SK-N-SH (cell line): ENCODE data around the gene FUT7. TPM values are rescaled to one million over a fixed set of nuclear protein-coding genes. Genes with fewer than 3 reads are reported as not detected.

ENCODE experiments used
- CTCF ChIA-PET: fragments of 300-600, 350-600 bp; formaldehyde crosslinking; extraction: SDS; loops from one replicate; lab custom pipeline; 2021; lab: Yijun Ruan, JAX
- POLR2A ChIA-PET: fragments of 350-600 bp; sonication (Branson Sonifier 250); formaldehyde crosslinking; extraction: SDS; loops from one replicate; lab custom pipeline; 2020; ENCODE audit warnings: antibody characterized with exemption, inconsistent platforms; lab: Yijun Ruan, JAX
- DNase-seq: peaks from one replicate; pipeline ENCODE4 v3.0.0; 2012
- H2AFZ ChIP-seq: fragments of 200-600 bp; sonication (generic); 2 replicates; pipeline ENCODE4 v1.8.1; 2016; ENCODE audit warnings: antibody characterized with exemption, mild to moderate bottlenecking, low read depth
- H3F3A ChIP-seq: fragments of 200-600 bp; sonication (generic); replicated peaks from 2 replicates; pipeline ENCODE3; 2016; ENCODE audit warnings: antibody characterized with exemption, mild to moderate bottlenecking; ENCODE audit not compliant: insufficient read depth
- H3K27ac ChIP-seq, 2 experiments: fragments of 200-500 bp in 1 of 2; fragments of 200-600 bp in 1 of 2; sonication (Bioruptor generic) in 1 of 2; sonication (generic), shearing (Covaris generic) in 1 of 2; 2 replicates each; pipeline versions ENCODE4 v1.5.1 to v1.6.1; 2014 to 2016; ENCODE audit warnings: low read depth in 2 of 2, inconsistent platforms in 1 of 2, low read length in 1 of 2, mild to moderate bottlenecking in 1 of 2, mixed read lengths in 1 of 2
- H3K27me3 ChIP-seq: fragments of 200-600 bp; sonication (generic), shearing (Covaris generic); 2 replicates; pipeline ENCODE4 v1.6.1; 2016; ENCODE audit warnings: mixed run types; ENCODE audit not compliant: insufficient read depth
- H3K36me3 ChIP-seq, 2 experiments: fragments of 200-500 bp in 1 of 2; fragments of 200-600 bp in 1 of 2; sonication (Bioruptor generic) in 1 of 2; sonication (generic) in 1 of 2; replicated peaks in 1 of 2; 2 replicates each; pipeline versions ENCODE3 to v1.5.1; 2014 to 2016; ENCODE audit warnings: low read length in 1 of 2, mild to moderate bottlenecking in 1 of 2; ENCODE audit not compliant: insufficient read depth in 2 of 2, control insufficient read depth in 1 of 2
- H3K4me1 ChIP-seq, 2 experiments: fragments of 200-500 bp in 1 of 2; fragments of 200-600 bp in 1 of 2; sonication (Bioruptor generic) in 1 of 2; sonication (generic), shearing (Covaris generic) in 1 of 2; 2 replicates each; pipeline versions ENCODE4 v1.5.1 to v1.6.1; 2014 to 2016; ENCODE audit warnings: low read depth in 1 of 2, low read length in 1 of 2, mixed run types in 1 of 2; ENCODE audit not compliant: insufficient read depth in 2 of 2, control insufficient read depth in 1 of 2
- H3K4me2 ChIP-seq: fragments of 200-600 bp; sonication (generic), shearing (Covaris generic); 2 replicates; pipeline ENCODE4 v1.6.1; 2017; ENCODE audit warnings: mixed run types
- H3K4me3 ChIP-seq, 2 experiments: fragments of 200-500 bp in 1 of 2; fragments of 200-600 bp in 1 of 2; sonication (Bioruptor generic) in 1 of 2; sonication (generic), shearing (Covaris generic) in 1 of 2; 2 replicates each; pipeline versions ENCODE4 v1.5.1 to v1.8.1; 2014 to 2016; ENCODE audit warnings: low read depth in 2 of 2, inconsistent platforms in 1 of 2, low read length in 1 of 2, mild to moderate bottlenecking in 1 of 2, mixed read lengths in 1 of 2, moderate library complexity in 1 of 2
- H3K79me2 ChIP-seq: fragments of 200-600 bp; sonication (generic); 2 replicates; pipeline ENCODE4 v1.8.1; 2017; ENCODE audit warnings: mild to moderate bottlenecking; ENCODE audit not compliant: insufficient read depth
- H3K9ac ChIP-seq: fragments of 200-600 bp; sonication (generic); 2 replicates; pipeline ENCODE4 v1.6.1; 2017; ENCODE audit warnings: mixed run types
- H3K9me2 ChIP-seq: fragments of 200-600 bp; sonication (generic); 2 replicates; pipeline ENCODE4 v1.6.1; 2017; ENCODE audit warnings: mixed run types
- H3K9me3 ChIP-seq: fragments of 200-600 bp; sonication (generic); 2 replicates; pipeline ENCODE4 v1.6.1; 2017; ENCODE audit warnings: mixed run types, mild to moderate bottlenecking, moderate library complexity
- H4K20me1 ChIP-seq: fragments of 200-600 bp; sonication (generic); 2 replicates; pipeline ENCODE4 v1.6.1; 2017; ENCODE audit warnings: mild to moderate bottlenecking, mixed run types; ENCODE audit not compliant: insufficient read depth
- IRF3 ChIP-seq: fragments of 150-350 bp; IDR thresholded peaks from 2 replicates; pipeline ENCODE4 v1.6.1; 2016; ENCODE audit warnings: mild to moderate bottlenecking, low read depth, low read length
- MAX ChIP-seq: IDR thresholded peaks from 2 replicates; pipeline ENCODE4 v1.4.0; 2012; ENCODE audit warnings: low read depth
- MEF2A ChIP-seq: IDR thresholded peaks from 2 replicates; pipeline ENCODE4 v1.4.0; 2012; ENCODE audit warnings: low read depth, borderline replicate concordance
- MXI1 ChIP-seq: IDR thresholded peaks from 2 replicates; pipeline ENCODE4 v1.6.1; 2012; ENCODE audit warnings: mild to moderate bottlenecking, low read depth, low read length, improper control_type of control experiment
- NFIC ChIP-seq: IDR thresholded peaks from 2 replicates; pipeline ENCODE4 v1.4.0; 2012; ENCODE audit warnings: borderline replicate concordance
- REST ChIP-seq: IDR thresholded peaks from 2 replicates; pipeline ENCODE4 v1.6.1; 2012; ENCODE audit warnings: mild to moderate bottlenecking, low read depth, low read length, moderate library complexity
- SIN3A ChIP-seq: IDR thresholded peaks from 2 replicates; pipeline ENCODE4 v1.6.1; 2012; ENCODE audit warnings: low read depth, mild to moderate bottlenecking, low read length, moderate library complexity, borderline replicate concordance
- SMC3 ChIP-seq: IDR thresholded peaks from 2 replicates; pipeline ENCODE4 v1.6.1; 2012; ENCODE audit warnings: low read depth, low read length, improper control_type of control experiment
- TCF12 ChIP-seq: IDR thresholded peaks from 2 replicates; pipeline ENCODE4 v1.4.0; 2012
- USF2 ChIP-seq: fragments of 150-350 bp; IDR thresholded peaks from 2 replicates; pipeline ENCODE4 v1.6.1; 2017; ENCODE audit warnings: antibody characterized with exemption, low read length, low read depth, borderline replicate concordance
- YY1 ChIP-seq: IDR thresholded peaks from 2 replicates; pipeline ENCODE4 v1.4.0; 2012; ENCODE audit warnings: low read depth, mild to moderate bottlenecking
- WGBS: methylation state at CpG from one replicate; pipeline ENCODE4 v1.1.6; 2017; ENCODE audit warnings: low lambda C conversion rate; 5-methylcytosine and 5-hydroxymethylcytosine counted together
- polyA plus RNA-seq, 3 experiments: library from polyadenylated mRNA; depleted of rRNA; stranded (reverse); fragments of >200 nt; gene quantifications; 2 replicates each; pipeline ENCODE4 v1.2.3, GENCODE V29; 2012

Gene FUT7
- polyA plus RNA-seq, 1 of the 3 experiments (the other 2 are of a cell fraction): not detected

GRCh38 chr9:137052998-137053943 is 21.4 kb upstream of the FUT7 start:
- Histone ChIP-seq H3K79me2 (no peaks in the 10 kb centered on the region), H3K9ac (no peak overlapping the region), H3K9me2 (no peaks in the 10 kb centered on the region), H3K4me3 (no peak overlapping the region), H3K36me3 (no peaks in the 10 kb centered on the region), H4K20me1 (no peaks in the 10 kb centered on the region), H3K9me3 (no peaks in the 10 kb centered on the region), H3K4me2 (no peak overlapping the region), H3K4me1 (peaks cover 0 to 35% of the 10 kb centered on the region in 2 experiments; a peak in 2 of 4 replicates), H3K27me3 (0 out of 2 replicates have a peak, but pooled peaks cover 5% of the 10 kb centered on the region), H3F3A (no peaks in the 10 kb centered on the region), H3K27ac (no peak overlapping the region), H2AFZ (no peak overlapping the region)
- no peak for DNase-seq
- 78% methylated on average over 20 of the region's 71 CpGs for WGBS
- TF ChIP-seq NFIC: no peak
- CTCF ChIA-PET: interaction anchor here (0.8 to 19.8 kb wide), 6 partner anchors 9 to 105 kb away, joined by 3 to 803 read pairs (median 4); partner anchors contain the start of genes ABCA2 and SAPCD2
- POLR2A ChIA-PET: no interaction called here

- Histone ChIP-seq H3K4me2 (no peak overlapping the region), H3K27ac (no peak overlapping the region), H3K4me1 (peaks cover 0 to 35% of the 10 kb centered on the region in 2 experiments; a peak in 1 of 4 replicates), H3K4me3 (no peak overlapping the region)
- TF ChIP-seq IRF3: no peak
- TF ChIP-seq MXI1: no peak
- no peak for TF ChIP-seq SIN3A
- no peak for TF ChIP-seq NFIC
- no peak for TF ChIP-seq MAX
- TF ChIP-seq USF2: no peak
- TF ChIP-seq YY1: no peak
- no peak for TF ChIP-seq REST
- no peak for TF ChIP-seq TCF12
- TF ChIP-seq MEF2A: no peak
- no peak for TF ChIP-seq SMC3
- TF ChIP-seq, all 33 proteins: peak for 0
- Histone ChIP-seq H3K27me3 (0 out of 2 replicates have a peak, but pooled peaks cover 5% of the 10 kb centered on the region), H3K9me2 (no peaks in the 10 kb centered on the region), H2AFZ (no peak overlapping the region), H3K9ac (no peak overlapping the region), H3K79me2 (no peaks in the 10 kb centered on the region), H3F3A (no peaks in the 10 kb centered on the region), H4K20me1 (no peaks in the 10 kb centered on the region), H3K9me3 (no peaks in the 10 kb centered on the region), H3K36me3 (no peaks in the 10 kb centered on the region)
- POLR2A ChIA-PET: no interaction called here
- CTCF ChIA-PET: interaction anchor here (0.8 to 19.8 kb wide), 6 partner anchors 8 to 104 kb away, joined by 3 to 803 read pairs (median 4); partner anchors contain the start of genes ABCA2 and SAPCD2
- DNase-seq: no peak
- 59% methylated on average over 6 of the region's 8 CpGs for WGBS
Observed at GRCh38 chr9:137052293-137052692, 20.4 kb upstream of the FUT7 start.
